Measurements from ENCODE around the gene PLCXD1.

- TF ChIP-seq POLR2AphosphoS5 (IDR thresholded peaks at IDR 0.05) (no peak), EP300 (IDR thresholded peaks at IDR 0.05) (no peak)
Observed at GRCh38 chrX:352582-353314, 71.6 kb downstream of the PLCXD1 start.
